Endodermal cell (in vitro differentiated cells): Measurements from ENCODE around the gene ANKS1B. TPM values are rescaled to one million over a fixed set of nuclear protein-coding genes. Genes with fewer than 3 reads are reported as not detected.

ENCODE experiments used
- DNase-seq: peaks from one replicate; pipeline ENCODE4 v3.0.0-alpha.2; 2017
- H3K27ac ChIP-seq: 2 replicates; pipeline ENCODE4 v1.5.1; 2013; ENCODE audit warnings: mild to moderate bottlenecking, low read depth, low read length, moderate library complexity
- H3K27me3 ChIP-seq: 2 replicates; pipeline ENCODE4 v1.6.1; 2013; ENCODE audit warnings: mild to moderate bottlenecking, low read length, moderate library complexity; ENCODE audit not compliant: insufficient read depth, control insufficient read depth, poor library complexity, severe bottlenecking
- H3K36me3 ChIP-seq: 2 replicates; pipeline ENCODE4 v1.7.0; 2013; ENCODE audit warnings: mild to moderate bottlenecking, low read length, moderate library complexity; ENCODE audit not compliant: control insufficient read depth, insufficient read depth
- H3K4me1 ChIP-seq: one replicate; pipeline ENCODE4 v1.7.0; 2013; ENCODE audit warnings: low read length; ENCODE audit not compliant: control insufficient read depth, insufficient read depth
- H3K4me3 ChIP-seq: 2 replicates; pipeline ENCODE4 v1.5.1; 2013; ENCODE audit warnings: mild to moderate bottlenecking, low read length, moderate library complexity
- H3K9ac ChIP-seq: 2 replicates; pipeline ENCODE4 v1.6.1; 2013; ENCODE audit warnings: mild to moderate bottlenecking, low read length, moderate library complexity; ENCODE audit not compliant: poor library complexity, severe bottlenecking; ENCODE audit errors: extremely low read depth
- H3K9me3 ChIP-seq: 2 replicates; pipeline ENCODE4 v1.6.1; 2013; ENCODE audit warnings: mild to moderate bottlenecking, low read length, moderate library complexity; ENCODE audit not compliant: control insufficient read depth
- H3K27ac Mint-ChIP-seq: 2 replicates; pipeline ENCODE4 v1.8.0; 2020; ENCODE audit warnings: mixed read lengths
- H3K27me3 Mint-ChIP-seq: 2 replicates; pipeline ENCODE4 v1.8.0; 2021; ENCODE audit warnings: mild to moderate bottlenecking, mixed read lengths; ENCODE audit not compliant: insufficient read depth
- H3K36me3 Mint-ChIP-seq: 2 replicates; pipeline ENCODE4 v1.8.0; 2020; ENCODE audit warnings: low read depth, mixed read lengths
- H3K4me1 Mint-ChIP-seq: 2 replicates; pipeline ENCODE4 v1.8.0; 2020; ENCODE audit warnings: mixed read lengths
- H3K4me3 Mint-ChIP-seq: 2 replicates; pipeline ENCODE4 v1.8.0; 2020; ENCODE audit warnings: mild to moderate bottlenecking, moderate library complexity, mixed read lengths
- H3K9me3 Mint-ChIP-seq: 2 replicates; pipeline ENCODE4 v1.8.0; 2020; ENCODE audit warnings: mild to moderate bottlenecking, mixed read lengths
- WGBS, 2 experiments: methylation state at CpG; one replicate each; pipeline versions ENCODE4 v1.1.5 to v1.1.7; 2013; ENCODE audit warnings: missing lambda C conversion rate in 2 of 2, mixed read lengths in 1 of 2; ENCODE audit not compliant: insufficient coverage in 1 of 2, insufficient read length in 1 of 2; 5-methylcytosine and 5-hydroxymethylcytosine counted together
- total RNA-seq, 2 donors: library from RNA; stranded (reverse); fragmentation: NEBNext Ultra II Directional in 1 of 2; extraction: Animal tissue kit (Norgen Biotek cat#: 25700) in 1 of 2; gene quantifications; 2 replicates in 1 of 2; 3 replicates in 1 of 2; pipeline ENCODE4 v1.2.1, GENCODE V29; 2021
- TF ChIP-seq, protein P1 (sequence below): fragments of 200-600 bp; sonication (generic); conservative IDR thresholded peaks from 2 replicates; pipeline ENCODE4 v1.5.0; 2021; ENCODE audit warnings: antibody characterized with exemption, mild to moderate bottlenecking

Gene ANKS1B
- total RNA-seq, 2 donors from 2014 or later, result 28.5 to 65.8 TPM

GRCh38 chr12:99766408-99766807 lies 218.3 kb downstream of the ANKS1B start:
- Histone ChIP-seq H3K27ac (no peak overlapping the region), H3K9me3 (no peaks in the 10 kb centered on the region), H3K27me3 (no peaks in the 10 kb centered on the region), H3K36me3 (no peaks in the 10 kb centered on the region), H3K4me3 (no peak overlapping the region), H3K9ac (no peak overlapping the region), H3K4me1 (peaks cover 7% of the 10 kb centered on the region)
- no peak overlapping the region for H3K4me3 Mint-ChIP-seq
- H3K27me3 Mint-ChIP-seq, result no peaks in the 10 kb centered on the region
- 100% methylated on average over 1 of the region's 1 CpG; no CpG with 5 or more reads in 1 of the 2 experiments for WGBS, 2 experiments
- TF ChIP-seq, protein P1, sequence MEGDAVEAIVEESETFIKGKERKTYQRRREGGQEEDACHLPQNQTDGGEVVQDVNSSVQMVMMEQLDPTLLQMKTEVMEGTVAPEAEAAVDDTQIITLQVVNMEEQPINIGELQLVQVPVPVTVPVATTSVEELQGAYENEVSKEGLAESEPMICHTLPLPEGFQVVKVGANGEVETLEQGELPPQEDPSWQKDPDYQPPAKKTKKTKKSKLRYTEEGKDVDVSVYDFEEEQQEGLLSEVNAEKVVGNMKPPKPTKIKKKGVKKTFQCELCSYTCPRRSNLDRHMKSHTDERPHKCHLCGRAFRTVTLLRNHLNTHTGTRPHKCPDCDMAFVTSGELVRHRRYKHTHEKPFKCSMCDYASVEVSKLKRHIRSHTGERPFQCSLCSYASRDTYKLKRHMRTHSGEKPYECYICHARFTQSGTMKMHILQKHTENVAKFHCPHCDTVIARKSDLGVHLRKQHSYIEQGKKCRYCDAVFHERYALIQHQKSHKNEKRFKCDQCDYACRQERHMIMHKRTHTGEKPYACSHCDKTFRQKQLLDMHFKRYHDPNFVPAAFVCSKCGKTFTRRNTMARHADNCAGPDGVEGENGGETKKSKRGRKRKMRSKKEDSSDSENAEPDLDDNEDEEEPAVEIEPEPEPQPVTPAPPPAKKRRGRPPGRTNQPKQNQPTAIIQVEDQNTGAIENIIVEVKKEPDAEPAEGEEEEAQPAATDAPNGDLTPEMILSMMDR, result no peak
- peaks cover 9% of the 10 kb centered on the region for H3K4me1 Mint-ChIP-seq
- H3K9me3 Mint-ChIP-seq, result no peaks in the 10 kb centered on the region
- no peak for DNase-seq
- no peaks in the 10 kb centered on the region for H3K36me3 Mint-ChIP-seq
- H3K27ac Mint-ChIP-seq, result no peak overlapping the region

DNA sequence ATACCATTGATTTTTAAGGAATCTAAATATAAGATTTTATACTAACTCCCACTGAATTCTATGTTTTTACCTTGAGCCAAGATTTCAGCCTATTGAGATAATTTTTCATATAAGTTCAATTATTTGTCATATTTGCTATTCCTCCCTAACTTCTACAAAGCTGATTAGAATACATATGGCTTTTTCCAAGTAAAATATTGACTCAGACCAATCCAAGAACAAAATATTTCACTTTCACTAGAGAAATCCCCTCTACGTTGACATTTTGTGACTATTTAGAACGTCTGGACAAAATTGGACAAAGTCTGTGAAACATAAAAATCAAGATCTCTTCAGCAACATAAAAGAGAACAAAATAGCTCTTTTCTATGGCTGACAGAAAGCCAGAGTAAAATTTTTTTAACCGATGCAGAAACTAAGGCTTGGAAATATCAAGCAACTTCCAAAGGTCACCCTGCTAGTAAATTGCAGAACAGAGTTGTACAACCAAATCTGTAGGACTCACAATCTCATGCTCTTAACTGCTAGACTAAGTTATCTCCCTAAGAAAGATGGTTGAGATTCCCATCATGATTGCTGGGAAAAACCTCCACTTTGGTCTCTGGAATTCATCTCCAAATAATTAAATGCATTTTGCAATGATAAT lies 219.1 kb downstream of the ANKS1B start:
- peaks cover 7% of the 10 kb centered on the region for H3K4me1 Mint-ChIP-seq
- Histone ChIP-seq H3K27me3 (no peaks in the 10 kb centered on the region), H3K36me3 (no peaks in the 10 kb centered on the region), H3K4me3 (no peak overlapping the region), H3K4me1 (peaks cover 7% of the 10 kb centered on the region), H3K9ac (no peak overlapping the region), H3K27ac (no peak overlapping the region), H3K9me3 (no peaks in the 10 kb centered on the region)
- H3K27ac Mint-ChIP-seq, result no peak overlapping the region
- no peaks in the 10 kb centered on the region for H3K27me3 Mint-ChIP-seq
- H3K9me3 Mint-ChIP-seq, result no peaks in the 10 kb centered on the region
- TF ChIP-seq, protein P1, result no peak
- WGBS, 2 experiments, result 92 to 95% methylated on average over 3 of the region's 3 CpGs
- H3K4me3 Mint-ChIP-seq, result no peak overlapping the region
- DNase-seq, result no peak
- no peaks in the 10 kb centered on the region for H3K36me3 Mint-ChIP-seq

- no peaks in the 10 kb centered on the region for H3K27me3 Mint-ChIP-seq
- no peak for DNase-seq
- H3K4me3 ChIP-seq, result no peak overlapping the region
- no peaks in the 10 kb centered on the region for H3K4me1 ChIP-seq
- H3K36me3 Mint-ChIP-seq, result no peaks in the 10 kb centered on the region
- no peaks in the 10 kb centered on the region for H3K4me1 Mint-ChIP-seq
- H3K36me3 ChIP-seq, result no peaks in the 10 kb centered on the region
- H3K27ac ChIP-seq, result no peak overlapping the region
- no peak overlapping the region for H3K4me3 Mint-ChIP-seq
- no peak overlapping the region for H3K27ac Mint-ChIP-seq
- 91 to 96% methylated on average over 2 of the region's 2 CpGs for WGBS, 2 experiments
- H3K27me3 ChIP-seq, result no peaks in the 10 kb centered on the region
- H3K9me3 ChIP-seq, result peaks cover 5% of the 10 kb centered on the region
- TF ChIP-seq, protein P1, result no peak
- no peaks in the 10 kb centered on the region for H3K9me3 Mint-ChIP-seq
- no peak overlapping the region for H3K9ac ChIP-seq
These were observed 225.3 kb downstream of the ANKS1B start for GRCh38 chr12:99759444-99759843.
